Activated naive CD8-positive, alpha-beta T cell treated with anti-CD3 and anti-CD28 coated beads, Interleukin-2, amount 10 ng/mL, durations not matched to agents 7 days and 5 days (primary cell): ENCODE measurements around the gene LYRM4. TPM values are rescaled to one million over a fixed set of nuclear protein-coding genes. Genes with fewer than 3 reads are reported as not detected.
A peak's percentile ranks its signal among the peaks of the same experiment; 100 is the strongest.

Experiments used
- ATAC-seq: fragments of 150-1000 bp; cut with Tn5 transposase; one replicate; pipeline ENCODE4 v1.10.0; 2021; ENCODE audit warnings: low read depth, moderate library complexity
- POLR2A ChIA-PET: fragments of 350-600 bp; sonication (Branson Sonifier 250); formaldehyde crosslinking; loops from one replicate; lab custom pipeline; 2021; ENCODE audit warnings: antibody characterized with exemption; lab: Charles Lee
- DNase-seq: peaks from one replicate; pipeline ENCODE4 v3.0.0; 2021
- H3K27ac Mint-ChIP-seq: one replicate; pipeline ENCODE4 v1.8.0; 2022; ENCODE audit warnings: mild to moderate bottlenecking, mixed read lengths
- H3K27me3 Mint-ChIP-seq: one replicate; pipeline ENCODE4 v1.8.0; 2022; ENCODE audit warnings: mild to moderate bottlenecking, moderate library complexity, mixed read lengths
- H3K36me3 Mint-ChIP-seq: one replicate; pipeline ENCODE4 v1.8.0; 2021; ENCODE audit warnings: mild to moderate bottlenecking, mixed read lengths
- H3K4me1 Mint-ChIP-seq: one replicate; pipeline ENCODE4 v1.8.0; 2021; ENCODE audit warnings: mixed read lengths
- H3K4me3 Mint-ChIP-seq: one replicate; pipeline ENCODE4 v1.8.0; 2022; ENCODE audit warnings: mild to moderate bottlenecking, moderate library complexity, mixed read lengths
- H3K9me3 Mint-ChIP-seq: one replicate; pipeline ENCODE4 v1.8.0; 2021; ENCODE audit warnings: mixed read lengths
- total RNA-seq, 2 experiments: library from RNA; stranded (reverse); gene quantifications; one replicate each; pipeline ENCODE4 v1.2.3, GENCODE V29; 2021

The LYRM4 gene
- total RNA-seq, 2 experiments from 2014 or later, result 26.5 to 27.1 TPM

GRCh38 chr6:5275497-5275896, 14.7 kb upstream of the LYRM4 start:
- POLR2A ChIA-PET, result no interaction called here
- DNase-seq, result no peak
- H3K4me1 Mint-ChIP-seq, result peaks cover 37% of the 10 kb centered on the region
- H3K4me3 Mint-ChIP-seq, result no peak overlapping the region
- no peaks in the 10 kb centered on the region for H3K27me3 Mint-ChIP-seq
- H3K36me3 Mint-ChIP-seq, result peaks cover 12% of the 10 kb centered on the region
- ATAC-seq, result no peak
- no peak overlapping the region for H3K27ac Mint-ChIP-seq
- H3K9me3 Mint-ChIP-seq, result no peaks in the 10 kb centered on the region

- POLR2A ChIA-PET, result interaction anchor here (1.3 kb wide), 1 partner anchor 131 kb away, joined by 3 read pairs; no protein-coding TSS in a partner anchor
- Mint-ChIP-seq H3K27me3 (no peaks in the 10 kb centered on the region), H3K27ac (no peak overlapping the region), H3K4me1 (peaks cover 31% of the 10 kb centered on the region), H3K36me3 (peaks cover 14% of the 10 kb centered on the region), H3K9me3 (peaks cover 1% of the 10 kb centered on the region), H3K4me3 (no peak overlapping the region)
- ATAC-seq (no peak), DNase-seq (no peak)
Observed at GRCh38 chr6:5274231-5274630, 13.5 kb upstream of the LYRM4 start.

GRCh38 chr6:5271926-5272325, 11.2 kb upstream of the LYRM4 start:
- H3K4me3 Mint-ChIP-seq, result no peak overlapping the region
- H3K27me3 Mint-ChIP-seq, result no peaks in the 10 kb centered on the region
- H3K27ac Mint-ChIP-seq, result no peak overlapping the region
- POLR2A ChIA-PET, result no interaction called here
- H3K4me1 Mint-ChIP-seq, result peaks cover 23% of the 10 kb centered on the region
- peaks cover 1% of the 10 kb centered on the region for H3K9me3 Mint-ChIP-seq
- peaks cover 16% of the 10 kb centered on the region for H3K36me3 Mint-ChIP-seq
- ATAC-seq, result no peak
- no peak for DNase-seq

GRCh38 chr6:5270093-5270680, 9.4 kb upstream of the LYRM4 start:
- ATAC-seq (no peak), DNase-seq (no peak)
- POLR2A ChIA-PET, result no interaction called here
- H3K27me3 Mint-ChIP-seq, result no peaks in the 10 kb centered on the region
- no peak overlapping the region for H3K27ac Mint-ChIP-seq
- H3K4me1 Mint-ChIP-seq, result peaks cover 27% of the 10 kb centered on the region
- peaks cover 1% of the 10 kb centered on the region for H3K9me3 Mint-ChIP-seq
- H3K36me3 Mint-ChIP-seq, result peaks cover 19% of the 10 kb centered on the region
- H3K4me3 Mint-ChIP-seq, result no peak overlapping the region

GRCh38 chr6:5266423-5266822, 5.7 kb upstream of the LYRM4 start:
- no peaks in the 10 kb centered on the region for H3K27me3 Mint-ChIP-seq
- POLR2A ChIA-PET, result no interaction called here
- peaks cover 16% of the 10 kb centered on the region for H3K36me3 Mint-ChIP-seq
- H3K4me3 Mint-ChIP-seq, result no peak overlapping the region
- peaks cover 12% of the 10 kb centered on the region for H3K4me1 Mint-ChIP-seq
- peaks cover 1% of the 10 kb centered on the region for H3K9me3 Mint-ChIP-seq
- H3K27ac Mint-ChIP-seq, result no peak overlapping the region
- DNase-seq, result no peak
- ATAC-seq, result no peak

GRCh38 chr6:5261545-5262109, 877 bp upstream of the LYRM4 start:
- ATAC-seq (no peak), DNase-seq (no peak)
- H3K36me3 Mint-ChIP-seq, result peaks cover 10% of the 10 kb centered on the region
- H3K9me3 Mint-ChIP-seq, result no peaks in the 10 kb centered on the region
- H3K4me1 Mint-ChIP-seq, result peaks cover 26% of the 10 kb centered on the region
- no peaks in the 10 kb centered on the region for H3K27me3 Mint-ChIP-seq
- POLR2A ChIA-PET, result interaction anchor here (0.8 to 2.0 kb wide), 4 partner anchors 38 to 87 kb away, joined by 3 to 16 read pairs (median 4); no protein-coding TSS in a partner anchor
- peak overlapping the region; percentile 100 for H3K27ac Mint-ChIP-seq
- peak overlapping the region; percentile 95 for H3K4me3 Mint-ChIP-seq

GRCh38 chr6:5260111-5260620, 584 bp downstream of the LYRM4 start:
- peak overlapping the region; percentile 100 for H3K27ac Mint-ChIP-seq
- DNase-seq (no peak), ATAC-seq (peak; percentile 75)
- H3K9me3 Mint-ChIP-seq, result no peaks in the 10 kb centered on the region
- peaks cover 23% of the 10 kb centered on the region for H3K4me1 Mint-ChIP-seq
- POLR2A ChIA-PET, result interaction anchor here (0.5 to 2.0 kb wide), 7 partner anchors 42 to 1238 kb away, joined by 3 to 16 read pairs (median 3); no protein-coding TSS in a partner anchor
- peaks cover 7% of the 10 kb centered on the region for H3K36me3 Mint-ChIP-seq
- no peaks in the 10 kb centered on the region for H3K27me3 Mint-ChIP-seq
- peak overlapping the region; percentile 95 for H3K4me3 Mint-ChIP-seq

GRCh38 chr6:5259428-5259827, 1.3 kb downstream of the LYRM4 start:
- no peaks in the 10 kb centered on the region for H3K27me3 Mint-ChIP-seq
- POLR2A ChIA-PET, result no interaction called here
- ATAC-seq, result no peak
- peaks cover 7% of the 10 kb centered on the region for H3K36me3 Mint-ChIP-seq
- no peak for DNase-seq
- H3K4me3 Mint-ChIP-seq, result peak overlapping the region; percentile 95
- H3K4me1 Mint-ChIP-seq, result peaks cover 23% of the 10 kb centered on the region
- no peaks in the 10 kb centered on the region for H3K9me3 Mint-ChIP-seq
- H3K27ac Mint-ChIP-seq, result peak overlapping the region; percentile 72

- Mint-ChIP-seq H3K4me3 (no peak overlapping the region), H3K27ac (peak overlapping the region; percentile 66), H3K36me3 (peaks cover 10% of the 10 kb centered on the region), H3K9me3 (no peaks in the 10 kb centered on the region), H3K27me3 (no peaks in the 10 kb centered on the region), H3K4me1 (peaks cover 20% of the 10 kb centered on the region)
- ATAC-seq (no peak), DNase-seq (no peak)
- POLR2A ChIA-PET, result no interaction called here
Observed at GRCh38 chr6:5257400-5257799, 3.4 kb downstream of the LYRM4 start.

GRCh38 chr6:5256952-5257351, 3.8 kb downstream of the LYRM4 start:
- DNase-seq (no peak), ATAC-seq (no peak)
- H3K27ac Mint-ChIP-seq, result peak overlapping the region; percentile 1
- POLR2A ChIA-PET, result no interaction called here
- peaks cover 20% of the 10 kb centered on the region for H3K4me1 Mint-ChIP-seq
- peaks cover 12% of the 10 kb centered on the region for H3K36me3 Mint-ChIP-seq
- no peak overlapping the region for H3K4me3 Mint-ChIP-seq
- H3K27me3 Mint-ChIP-seq, result no peaks in the 10 kb centered on the region
- no peaks in the 10 kb centered on the region for H3K9me3 Mint-ChIP-seq

GRCh38 chr6:5250911-5251310, 9.8 kb downstream of the LYRM4 start:
- H3K4me3 Mint-ChIP-seq, result no peak overlapping the region
- DNase-seq (no peak), ATAC-seq (peak; percentile 30)
- H3K9me3 Mint-ChIP-seq, result no peaks in the 10 kb centered on the region
- peaks cover 16% of the 10 kb centered on the region for H3K36me3 Mint-ChIP-seq
- POLR2A ChIA-PET, result no interaction called here
- no peak overlapping the region for H3K27ac Mint-ChIP-seq
- no peaks in the 10 kb centered on the region for H3K27me3 Mint-ChIP-seq
- no peaks in the 10 kb centered on the region for H3K4me1 Mint-ChIP-seq

- POLR2A ChIA-PET, result no interaction called here
- Mint-ChIP-seq H3K4me3 (no peak overlapping the region), H3K9me3 (no peaks in the 10 kb centered on the region)
Observed at GRCh38 chr6:5250451-5250850, 10.3 kb downstream of the LYRM4 start.

GRCh38 chr6:5249451-5250122, 11.2 kb downstream of the LYRM4 start:
- Mint-ChIP-seq H3K9me3 (no peaks in the 10 kb centered on the region), H3K36me3 (peaks cover 16% of the 10 kb centered on the region), H3K4me1 (peaks cover 3% of the 10 kb centered on the region), H3K4me3 (no peak overlapping the region), H3K27me3 (no peaks in the 10 kb centered on the region), H3K27ac (no peak overlapping the region)
- DNase-seq (no peak), ATAC-seq (no peak)
- POLR2A ChIA-PET, result no interaction called here

More at GRCh38 chr6:5250451-5250850, 10.3 kb downstream of the LYRM4 start:
- H3K4me1 Mint-ChIP-seq, result peaks cover 3% of the 10 kb centered on the region
- no peak for ATAC-seq
- H3K36me3 Mint-ChIP-seq, result peaks cover 16% of the 10 kb centered on the region
- H3K27me3 Mint-ChIP-seq, result no peaks in the 10 kb centered on the region
- no peak overlapping the region for H3K27ac Mint-ChIP-seq
- DNase-seq, result no peak
